Forelimb muscle (tissue), 1 donor: ENCODE results near the gene LILRB3. TPM values are rescaled to one million over a fixed set of nuclear protein-coding genes. Genes with fewer than 3 reads are reported as not detected.
"Not testable (repeated sequence)": the region's sequence is repeated elsewhere in the genome, so short reads cannot be mapped to it uniquely, and the experiment has no call there.

ENCODE experiments used
- DNase-seq: peaks from one replicate; pipeline ENCODE4 v3.0.0-alpha.2; 2013; ENCODE audit warnings: low read depth
- polyA plus RNA-seq: library from polyadenylated mRNA; unstranded; fragments of 120-200 nt; gene quantifications from one replicate; pipeline ENCODE4 v1.2.1, GENCODE V29; 2013; ENCODE audit not compliant: insufficient read length

LILRB3 gene
- polyA plus RNA-seq: 1.8 TPM

DNA sequence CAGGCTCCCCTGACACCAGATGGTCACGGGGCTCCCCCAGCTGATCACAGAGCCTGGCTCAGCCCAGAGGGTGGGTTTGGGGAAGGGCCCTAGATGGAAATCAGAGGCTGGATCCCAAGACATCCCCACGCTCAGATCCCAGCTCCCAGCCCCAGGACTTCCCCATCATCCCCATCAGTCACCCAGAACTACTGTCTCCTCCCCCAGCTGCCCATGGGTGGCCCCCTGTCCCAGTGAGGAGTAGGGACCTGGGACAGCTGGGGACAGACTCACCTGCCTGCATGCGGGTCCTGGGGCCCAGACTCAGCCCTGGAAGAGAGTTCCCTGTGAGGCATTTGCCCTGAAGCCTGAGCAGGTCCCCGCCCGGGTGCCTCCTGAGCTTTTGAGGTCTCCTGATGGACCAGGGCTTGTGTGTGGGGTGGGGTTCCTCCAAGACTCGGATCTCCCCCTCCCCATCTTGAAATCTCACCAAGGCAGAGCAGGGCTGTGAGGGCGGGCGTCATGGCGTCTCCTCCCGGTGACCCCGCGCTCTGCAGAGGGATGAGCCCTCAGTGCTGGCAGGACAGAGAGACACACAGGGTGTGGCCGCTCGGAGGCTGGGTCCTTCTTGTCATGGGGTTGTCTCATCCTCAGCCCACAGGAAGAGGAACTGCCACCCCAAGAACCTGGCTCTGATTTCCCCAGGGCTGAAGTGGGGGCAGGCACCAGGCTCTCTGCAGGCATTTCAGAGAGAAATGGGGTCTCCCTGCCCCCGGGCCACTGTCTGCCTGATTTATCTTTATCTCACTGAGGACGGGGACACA lies at the start of gene LILRB3:
Gene LILRB3 (minus strand): TSS at position 534 of the 803 bp plus-strand sequence. CDS start 31 bp downstream, at position 503.
- DNase-seq: not testable (repeated sequence)

DNA sequence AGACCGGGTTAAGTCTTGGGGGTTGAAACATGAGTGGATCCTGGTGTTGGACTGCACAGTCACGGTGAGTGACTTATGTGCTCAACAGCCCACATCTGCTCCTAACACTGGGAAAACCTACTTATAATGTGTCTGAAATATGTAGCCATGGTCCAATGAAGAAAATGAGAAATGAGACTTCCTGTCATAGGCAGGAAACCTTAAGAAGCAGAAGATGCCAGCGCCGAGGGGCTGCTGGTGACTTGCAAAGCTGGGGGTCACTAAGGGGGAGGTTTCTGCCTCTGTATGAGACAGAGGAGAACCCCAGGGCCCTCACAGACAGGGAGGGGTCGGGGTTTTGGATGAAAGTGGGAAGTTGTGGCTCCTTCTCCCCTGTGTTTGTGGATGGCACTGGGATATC lies 49.4 kb upstream of the LILRB3 start:
- DNase-seq: not testable (repeated sequence)

DNA sequence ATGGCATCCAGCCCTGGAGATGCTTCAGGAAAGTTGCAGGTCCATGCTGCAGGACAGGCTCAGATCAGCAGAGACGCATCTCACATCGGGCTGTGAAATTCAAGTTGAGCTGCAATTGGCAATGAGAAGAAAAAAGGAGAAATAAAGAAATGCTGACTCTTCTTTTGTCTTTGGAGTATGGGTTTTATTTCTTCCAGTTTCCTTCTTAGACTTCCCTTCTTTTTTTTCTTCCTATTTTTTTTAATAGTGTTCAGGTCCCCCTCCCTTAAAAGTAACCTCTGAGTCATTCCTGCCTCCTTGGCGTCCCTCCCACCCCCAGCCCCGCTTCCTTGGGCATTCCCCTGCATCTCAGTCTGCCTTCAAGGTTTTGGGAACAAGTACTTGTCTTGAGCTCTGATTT lies 48.8 kb upstream of the LILRB3 start:
- DNase-seq: not testable (repeated sequence)

DNA sequence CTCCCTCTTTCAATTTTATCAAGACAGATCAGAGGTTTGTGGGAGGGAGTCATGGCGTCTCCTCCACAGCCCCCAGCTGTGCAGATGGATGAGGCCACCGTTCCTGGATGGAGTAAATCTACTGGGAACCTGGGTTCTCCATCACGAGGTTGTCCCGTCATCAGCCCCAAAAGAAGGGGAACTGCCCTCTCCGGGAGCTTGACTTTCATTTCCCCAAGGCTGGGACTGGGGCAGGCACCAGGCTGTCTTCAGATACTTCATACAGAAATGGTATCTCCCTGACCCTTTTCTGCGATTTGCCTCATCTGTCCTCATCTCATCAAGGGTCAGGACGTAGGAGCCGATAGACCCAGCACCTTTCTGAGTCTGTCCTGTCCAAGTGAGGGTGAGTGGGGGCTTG lies 48.3 kb upstream of the LILRB3 start:
- no peak for DNase-seq

DNA sequence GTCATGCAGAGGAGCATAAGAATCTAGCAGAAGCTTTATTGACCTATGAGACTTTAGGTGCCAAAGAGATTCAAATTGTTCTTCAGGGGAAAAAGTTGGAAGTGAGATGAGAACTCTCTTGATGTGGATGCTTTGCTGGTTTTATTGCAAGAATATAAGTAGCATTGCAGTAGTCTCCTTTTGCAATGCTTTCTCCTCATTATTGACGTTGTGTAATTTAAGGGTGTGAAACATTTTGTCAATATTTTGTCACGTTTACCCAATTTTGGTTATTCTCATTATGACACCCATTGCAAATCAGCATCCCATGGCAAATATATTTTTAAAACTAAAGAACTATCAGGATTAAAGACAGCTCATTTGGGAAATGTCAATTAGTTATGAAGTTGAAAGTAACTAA lies 46.1 kb upstream of the LILRB3 start:
- no peak for DNase-seq

DNA sequence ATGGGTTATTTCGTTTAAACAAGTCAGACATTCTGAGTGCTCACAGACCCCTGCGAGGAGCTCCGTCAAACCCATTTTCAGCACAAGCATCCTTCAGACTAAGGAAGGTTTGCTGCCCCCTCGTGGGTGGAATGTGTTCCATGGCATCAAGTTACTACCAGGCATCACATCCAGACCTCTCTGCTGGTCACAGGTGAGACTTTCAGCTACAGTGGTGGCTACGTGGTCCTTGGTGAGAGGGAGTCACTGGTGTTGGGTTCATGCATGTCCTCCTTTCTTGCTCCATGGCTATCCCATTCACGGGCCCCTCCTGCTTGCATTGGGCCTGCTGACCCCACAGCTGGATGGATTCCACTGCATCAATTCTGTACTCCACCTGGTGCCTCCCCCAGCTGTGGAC lies 43.3 kb upstream of the LILRB3 start:
- DNase-seq: peak; percentile 16

DNA sequence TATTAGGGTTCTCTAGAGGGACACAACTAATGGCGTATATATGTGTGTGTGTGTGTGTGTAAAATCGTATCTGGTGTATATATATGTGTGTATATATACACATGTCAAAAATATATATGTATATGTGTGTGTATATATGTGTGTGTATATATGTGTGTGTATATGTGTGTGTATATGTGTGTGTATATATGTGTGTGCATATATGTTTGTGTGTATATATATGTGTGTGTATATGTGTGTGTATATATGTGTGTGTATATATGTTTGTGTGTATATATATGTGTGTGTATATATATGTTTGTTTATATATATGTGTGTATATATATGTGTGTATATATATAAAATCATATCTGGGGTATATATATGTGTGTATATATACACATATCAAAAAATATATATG lies 39.7 kb upstream of the LILRB3 start:
- no peak for DNase-seq

DNA sequence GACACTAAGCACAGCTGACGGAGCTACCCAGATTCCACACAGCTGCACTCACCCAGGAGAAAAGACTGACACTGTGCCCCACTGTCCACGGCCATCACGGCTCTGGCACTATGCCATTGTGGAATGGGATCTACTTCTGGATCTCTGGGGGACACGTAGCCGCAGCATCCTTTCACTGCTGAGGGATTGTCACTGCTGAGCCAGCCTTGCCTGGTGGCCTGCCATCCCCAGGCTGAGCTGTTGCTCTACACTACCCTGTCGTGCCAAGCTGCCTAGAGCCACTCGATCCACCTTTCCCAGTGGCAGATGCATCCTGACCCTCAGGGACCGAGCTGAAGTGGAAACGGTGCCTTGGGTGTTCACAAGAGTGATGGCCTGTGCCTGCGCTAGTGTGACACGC lies 39.3 kb upstream of the LILRB3 start:
- no peak for DNase-seq

DNA sequence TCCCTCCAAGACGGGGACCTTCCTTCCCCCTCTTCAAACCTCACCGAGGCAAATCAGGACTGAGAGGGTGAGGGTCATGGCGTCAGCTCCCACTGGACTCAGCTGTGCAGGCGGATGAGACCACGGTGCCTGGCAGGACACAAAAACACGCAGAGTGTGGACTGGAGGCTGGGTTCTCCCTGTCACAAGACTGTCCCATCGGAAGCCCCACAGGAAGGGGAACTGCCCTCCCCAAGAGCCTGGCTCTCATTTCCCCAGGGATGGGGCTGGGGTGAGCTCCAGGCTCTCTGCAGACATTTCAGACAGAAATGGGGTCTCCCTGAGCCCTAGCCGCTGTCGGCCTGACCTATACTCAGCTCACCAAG lies 34.3 kb upstream of the LILRB3 start, which contains the start of gene LILRB5:
Gene LILRB5 (minus strand): TSS at position 158 of the 365 bp plus-strand sequence. CDS start 80 bp downstream, at position 78.
- DNase-seq: no peak

DNA sequence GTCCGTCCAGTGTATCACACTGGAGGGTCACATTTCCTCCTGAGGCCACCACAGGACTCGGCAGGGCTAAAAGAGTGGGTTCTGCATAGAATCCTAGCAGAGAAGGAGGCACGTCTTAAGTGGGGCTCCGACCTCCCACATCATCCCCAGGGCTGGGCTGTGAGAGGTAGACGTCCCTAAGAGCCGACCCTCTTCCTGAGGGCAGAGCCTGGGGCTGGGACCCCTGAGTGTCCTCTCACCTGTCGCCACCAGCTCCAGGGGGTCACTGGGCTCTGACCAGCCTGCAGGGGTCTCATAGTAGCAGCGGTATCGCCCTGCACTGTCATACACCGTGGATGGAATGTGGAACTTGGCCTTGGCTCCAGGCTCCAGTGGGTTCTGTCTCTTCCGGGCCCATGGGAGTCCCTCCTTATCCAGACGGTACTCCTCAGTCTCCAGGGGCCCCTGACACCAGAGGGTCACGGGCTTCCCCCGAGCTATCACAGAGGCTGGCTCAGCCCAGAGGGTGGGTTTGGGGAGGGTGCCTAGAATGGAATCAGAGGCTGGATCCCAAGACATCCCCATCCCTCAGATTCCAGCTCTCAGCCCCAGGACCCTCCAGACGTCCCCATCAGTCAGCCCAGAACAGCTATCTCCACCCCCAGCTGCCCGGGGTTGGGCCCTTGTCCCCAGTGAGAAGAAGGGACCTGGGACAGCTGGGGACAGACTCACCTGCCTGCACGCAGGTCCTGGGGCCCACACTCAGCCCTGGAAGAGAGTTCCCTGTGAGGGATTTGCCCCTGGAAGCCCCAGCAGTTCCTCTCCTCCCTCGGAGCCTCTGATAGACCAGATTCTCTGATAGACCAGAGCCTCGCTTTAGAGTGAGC lies 33.7 kb upstream of the LILRB3 start:
- no peak for DNase-seq

DNA sequence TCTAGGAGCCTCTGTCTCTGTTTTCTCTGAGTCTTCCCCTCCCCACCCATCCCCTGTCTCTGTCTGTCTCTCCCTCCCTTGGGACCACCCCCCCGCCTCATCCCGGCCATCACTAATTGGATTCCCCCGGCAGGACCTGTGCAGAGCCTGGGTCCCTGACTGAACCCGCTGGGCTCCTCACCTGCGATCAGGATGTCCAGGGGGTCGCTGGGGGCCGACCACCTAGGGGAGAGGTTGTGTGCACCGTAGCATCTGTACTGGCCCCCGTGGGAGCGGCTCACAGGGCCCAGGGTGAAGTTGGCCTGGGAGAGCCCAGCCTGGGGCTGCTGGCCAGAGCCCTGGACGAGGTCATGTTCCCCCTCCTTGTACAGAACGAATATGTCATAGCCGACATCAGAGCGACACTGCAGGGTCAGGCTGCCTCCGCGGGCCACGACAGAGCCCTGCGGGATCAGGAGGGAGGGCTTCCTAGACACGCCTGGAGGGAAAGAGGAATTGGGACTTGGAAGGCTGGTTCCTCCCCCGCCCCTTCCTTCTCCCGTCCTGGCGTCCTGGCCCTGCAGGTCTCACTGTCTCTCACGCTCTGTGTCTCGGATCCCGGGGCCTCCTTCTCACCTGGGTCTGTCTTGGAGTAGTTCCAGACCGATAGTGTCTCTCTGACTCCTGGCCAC lies 32.4 kb upstream of the LILRB3 start:
- no peak for DNase-seq

DNA sequence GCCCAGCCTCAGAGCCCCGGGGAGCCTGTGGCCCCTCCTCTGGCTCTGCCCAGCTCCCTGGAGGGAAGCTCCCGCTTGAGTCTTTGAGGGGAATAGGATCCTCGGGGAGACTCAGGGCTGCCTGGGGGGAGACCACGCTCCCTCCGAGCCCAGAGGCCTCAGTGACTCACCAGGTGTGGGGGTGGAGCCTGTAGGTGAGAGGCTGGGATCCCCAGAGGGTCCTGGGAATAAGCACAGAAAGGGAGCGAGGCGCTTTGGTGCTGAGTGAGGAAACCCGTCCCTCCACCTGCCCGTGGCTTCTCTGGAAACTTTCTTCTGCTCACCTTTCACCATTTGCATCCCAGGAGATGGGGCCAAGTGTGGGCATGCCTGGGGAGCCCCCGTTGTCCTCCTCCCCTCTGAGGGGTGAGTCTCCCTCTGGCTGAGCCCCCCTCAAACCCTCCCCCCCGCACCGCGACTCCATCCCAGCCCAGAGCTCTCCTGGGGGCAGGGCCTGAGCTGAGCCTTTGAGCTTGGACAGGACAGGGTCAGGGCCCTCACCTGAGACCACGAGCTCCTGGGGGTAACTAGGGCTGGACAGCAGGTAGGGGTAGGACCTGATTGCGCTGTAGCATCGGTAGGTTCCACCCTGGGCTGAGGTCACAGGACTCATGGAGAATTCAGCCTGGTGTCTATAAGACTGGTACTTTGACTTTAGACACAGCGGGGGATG lies 31.5 kb upstream of the LILRB3 start:
- DNase-seq: no peak

DNA sequence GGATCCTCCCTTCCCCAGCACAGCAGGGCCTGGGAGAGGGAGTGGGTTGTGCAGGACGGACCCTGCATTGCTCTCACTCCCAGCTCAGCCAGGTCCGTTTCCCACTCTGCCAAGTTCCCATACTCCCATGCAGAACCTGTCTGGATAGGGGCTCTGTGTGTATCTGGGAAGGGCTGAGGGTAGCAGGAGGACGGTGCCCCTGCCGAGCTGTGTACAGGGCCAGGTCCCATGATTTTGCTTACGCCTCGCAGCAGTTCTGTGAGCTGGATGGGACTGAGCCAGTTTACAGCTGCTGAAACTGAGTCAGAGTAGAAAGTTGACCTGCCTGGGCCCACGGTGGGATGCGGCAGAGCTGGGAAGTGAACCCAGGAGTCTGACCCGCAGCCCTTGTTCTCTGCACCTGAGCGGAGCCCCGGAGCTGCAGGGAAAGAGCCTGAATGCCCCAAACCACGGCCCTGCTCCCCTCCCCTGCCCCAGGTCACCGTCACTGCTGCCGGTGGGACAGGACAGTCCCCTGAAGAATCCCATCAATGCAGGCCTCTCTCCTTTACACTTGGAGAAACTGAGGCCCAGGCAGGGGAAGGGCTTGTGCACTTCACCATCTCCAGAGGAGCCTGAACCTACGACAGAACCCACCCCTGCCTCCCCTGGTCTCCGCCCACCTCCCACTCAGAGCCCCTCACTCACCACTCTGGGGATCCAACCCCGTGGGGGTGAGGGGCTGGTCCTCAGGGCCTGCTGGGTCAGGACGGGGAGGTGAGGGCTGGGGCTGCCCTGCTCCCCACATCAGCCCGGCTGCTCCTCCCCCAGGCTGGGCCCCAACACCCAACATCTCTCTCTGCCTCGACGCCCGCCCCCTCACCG lies 30.8 kb upstream of the LILRB3 start:
- DNase-seq: no peak

DNA sequence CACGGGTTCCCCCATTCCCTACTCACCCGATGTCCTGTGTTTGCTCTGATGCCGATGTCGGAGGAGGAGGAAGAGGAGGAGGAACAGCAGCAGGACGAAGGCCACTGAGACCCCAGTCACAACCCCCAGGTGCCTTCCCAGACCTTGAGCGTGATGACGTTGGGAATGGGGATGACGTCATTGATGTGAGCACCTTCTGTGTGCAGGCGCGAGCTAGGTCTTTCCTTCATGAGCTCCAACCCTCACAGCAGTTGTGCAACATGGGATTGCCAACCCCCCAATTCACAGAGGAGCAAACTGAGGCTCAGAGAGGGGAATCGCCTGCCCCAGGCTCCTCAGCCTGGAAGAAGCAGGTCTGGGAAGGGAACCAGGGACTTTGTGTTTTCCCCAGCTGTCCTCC lies 30.0 kb upstream of the LILRB3 start:
- DNase-seq: no peak

DNA sequence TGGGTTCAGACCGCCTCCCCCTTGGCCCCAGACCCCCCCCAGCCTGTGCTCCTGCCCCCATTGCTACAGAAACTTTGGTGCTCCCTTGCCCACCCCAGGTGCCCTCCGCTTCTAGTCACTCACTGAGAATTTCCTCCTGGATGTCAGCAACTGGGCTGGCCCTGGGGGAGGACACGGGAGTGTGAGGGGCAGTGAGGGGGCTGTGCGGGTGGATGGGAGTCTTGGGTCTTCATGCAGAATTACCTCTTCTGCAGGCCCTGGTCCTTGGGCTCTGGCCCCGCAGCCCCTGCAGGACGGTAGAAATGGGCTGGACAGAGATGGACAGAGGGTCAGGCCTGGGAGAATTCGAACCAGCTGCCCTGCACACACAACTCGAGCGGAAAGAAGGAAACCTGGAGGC lies 29.4 kb upstream of the LILRB3 start:
- no peak for DNase-seq

DNA sequence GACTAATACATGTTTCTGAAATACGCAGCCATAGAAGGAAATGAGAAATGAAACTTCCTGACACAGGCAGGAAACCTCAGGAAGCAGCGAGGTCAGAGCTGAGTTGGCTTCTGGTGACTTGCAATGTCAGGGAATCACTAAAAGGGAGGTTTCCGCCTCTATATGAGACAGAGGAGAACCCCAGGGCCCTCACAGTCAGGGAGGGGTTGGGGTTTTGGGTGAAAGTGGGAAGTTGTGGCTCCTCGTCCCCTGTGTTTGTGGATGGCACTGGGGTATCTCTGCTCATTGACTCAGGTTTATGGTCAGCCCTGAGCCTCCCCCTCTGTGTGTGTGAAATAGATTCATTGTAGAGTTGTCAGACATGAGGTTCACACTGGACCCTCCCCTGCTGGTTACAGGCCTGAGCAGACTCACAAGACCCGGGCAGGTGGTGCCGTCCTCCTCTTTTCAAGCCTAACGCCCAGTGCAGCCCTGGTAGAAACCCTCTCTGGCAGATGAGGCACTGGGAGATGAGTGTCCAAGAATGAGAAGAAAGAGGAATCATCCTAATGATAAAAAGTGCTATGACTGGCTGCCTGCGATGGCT lies 25.3 kb upstream of the LILRB3 start:
- peak; percentile 32 for DNase-seq

DNA sequence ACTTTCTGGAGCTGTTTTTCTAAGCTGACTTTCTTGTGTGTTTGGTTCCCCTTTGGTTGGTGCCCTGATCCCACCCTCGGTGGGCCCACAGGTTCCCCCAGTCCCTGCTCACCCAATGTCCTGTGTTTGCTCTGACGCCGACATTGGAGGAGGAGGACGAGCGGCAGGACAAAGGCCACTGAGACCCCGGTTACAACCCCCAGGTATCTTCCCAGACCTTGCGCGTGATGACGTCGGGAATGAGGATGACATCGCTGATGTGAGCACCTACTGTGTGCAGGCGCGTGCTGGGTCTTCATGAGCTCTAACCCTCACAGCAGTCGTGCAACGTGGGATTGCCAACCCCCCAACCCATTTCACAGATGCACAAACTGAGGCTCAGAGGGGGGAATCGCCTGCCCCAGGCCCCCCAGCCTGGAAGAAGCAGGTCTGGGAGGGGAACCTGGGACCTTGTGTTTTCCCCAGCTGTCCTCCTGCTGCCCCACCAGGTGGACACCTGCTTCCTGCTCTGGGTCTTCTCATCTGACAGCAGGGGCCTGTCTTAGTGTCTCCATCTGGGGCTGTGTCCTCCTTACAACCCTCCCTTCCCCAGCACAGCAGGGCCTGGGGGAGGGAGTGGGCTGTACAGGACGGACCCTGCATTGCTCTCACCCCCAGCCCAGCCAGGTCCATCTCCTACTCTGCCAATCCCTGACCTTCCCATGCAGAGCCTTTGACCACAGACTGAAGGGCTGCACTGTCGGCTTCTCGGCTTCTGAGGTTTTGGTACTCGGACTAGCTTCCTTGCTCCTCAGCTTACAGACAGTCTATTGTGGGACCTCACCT lies 24.5 kb upstream of the LILRB3 start:
- no peak for DNase-seq

DNA sequence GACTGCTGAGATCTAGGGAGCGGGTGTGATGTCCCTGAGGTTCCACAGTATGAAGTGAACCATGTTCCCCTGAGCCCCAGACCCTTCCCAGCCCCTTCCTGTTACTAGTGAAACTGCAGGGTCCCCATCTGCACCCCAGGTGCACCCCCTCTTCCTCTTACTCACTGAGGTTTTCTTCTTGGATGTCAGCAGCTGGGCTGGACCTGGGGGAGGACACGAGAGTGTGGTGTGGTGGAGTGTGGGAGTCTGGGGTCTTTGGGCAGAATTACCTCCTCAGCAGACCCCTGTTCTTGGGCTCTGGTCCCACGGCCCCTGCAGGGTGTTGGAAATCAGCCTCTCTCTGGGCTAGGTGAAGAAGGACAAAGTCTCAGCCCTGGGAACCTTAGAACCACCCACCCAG lies 23.1 kb upstream of the LILRB3 start:
- no peak for DNase-seq

DNA sequence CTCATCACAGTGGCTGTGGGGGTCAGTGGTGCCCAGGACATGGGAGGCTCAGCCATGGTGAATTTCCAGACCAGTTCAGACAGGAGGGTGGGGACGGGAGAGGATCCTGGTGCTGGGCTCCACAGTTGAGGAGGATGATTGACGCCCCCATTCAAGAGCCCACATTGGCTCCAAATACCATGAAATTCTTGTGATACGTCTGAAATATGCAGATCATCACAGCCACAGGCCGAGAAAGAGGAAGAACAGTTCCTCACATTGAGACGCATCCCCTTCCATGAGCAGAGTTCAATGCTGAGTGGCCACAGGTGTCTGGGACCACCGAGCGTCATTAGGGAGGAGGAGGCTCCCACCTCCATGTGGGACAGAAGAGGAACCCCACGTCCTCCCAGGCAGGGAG lies 21.0 kb upstream of the LILRB3 start:
- DNase-seq: not testable (repeated sequence)
